Measurements from ENCODE around the gene ARHGAP26. TPM values are rescaled to one million over a fixed set of nuclear protein-coding genes. Genes with fewer than 3 reads are reported as not detected.
A peak's percentile ranks its signal among the peaks of the same experiment; 100 is the strongest.

Gene ARHGAP26
- total and polyA plus RNA-seq, 2 donors (not counting 1 experiment from before 2014, with no cell fraction given) = 4.1 to 6.8 TPM

- peak; percentile 92 to 96 for DNase-seq (ENCODE audit: low read depth in 2 of 2)
- Histone ChIP-seq H3K4me3 (replicated peaks in 1 of 4; ENCODE audit: control extremely low read depth in 1 of 4, insufficient read depth in 1 of 4, low read depth in 3 of 4, low read length in 4 of 4) (no peak overlapping the region), H3K9ac (ENCODE audit: insufficient read depth, low read length) (no peak overlapping the region), H3K36me3 (ENCODE audit: control insufficient read depth, insufficient read depth, low read length) (no peaks in the 10 kb centered on the region), H3K27ac (ENCODE audit: insufficient read depth, low read length) (no peak overlapping the region), H2AFZ (ENCODE audit: low read length) (no peak overlapping the region), H3K79me2 (ENCODE audit: control insufficient read depth, insufficient read depth, low read length) (no peaks in the 10 kb centered on the region), H3K4me1 (ENCODE audit: control insufficient read depth, extremely low read depth, insufficient read depth, low read length) (peaks cover 7% of the 10 kb centered on the region), H3K4me2 (ENCODE audit: extremely low read depth, insufficient read depth, low read length) (no peak overlapping the region), H4K20me1 (ENCODE audit: control insufficient read depth, extremely low read depth, insufficient read depth, low read length) (no peaks in the 10 kb centered on the region), H3K27me3 (ENCODE audit: control insufficient read depth, insufficient read depth, low read length) (no peaks in the 10 kb centered on the region), H3K9me3 (ENCODE audit: control insufficient read depth, insufficient read depth, low read depth, low read length) (no peaks in the 10 kb centered on the region)
- TF ChIP-seq CTCF (conservative IDR thresholded peaks at IDR 0.05 in 1 of 2, IDR thresholded peaks at IDR 0.05 in 1 of 2; ENCODE audit: low read depth in 1 of 2, low read length in 2 of 2) = no peak
- TF ChIP-seq EZH2 (IDR thresholded peaks at IDR 0.05; ENCODE audit: low read length, missing control alignments) = no peak
These were observed 130.8 kb downstream of the ARHGAP26 start for GRCh38 chr5:142900927-142901326.

DNA sequence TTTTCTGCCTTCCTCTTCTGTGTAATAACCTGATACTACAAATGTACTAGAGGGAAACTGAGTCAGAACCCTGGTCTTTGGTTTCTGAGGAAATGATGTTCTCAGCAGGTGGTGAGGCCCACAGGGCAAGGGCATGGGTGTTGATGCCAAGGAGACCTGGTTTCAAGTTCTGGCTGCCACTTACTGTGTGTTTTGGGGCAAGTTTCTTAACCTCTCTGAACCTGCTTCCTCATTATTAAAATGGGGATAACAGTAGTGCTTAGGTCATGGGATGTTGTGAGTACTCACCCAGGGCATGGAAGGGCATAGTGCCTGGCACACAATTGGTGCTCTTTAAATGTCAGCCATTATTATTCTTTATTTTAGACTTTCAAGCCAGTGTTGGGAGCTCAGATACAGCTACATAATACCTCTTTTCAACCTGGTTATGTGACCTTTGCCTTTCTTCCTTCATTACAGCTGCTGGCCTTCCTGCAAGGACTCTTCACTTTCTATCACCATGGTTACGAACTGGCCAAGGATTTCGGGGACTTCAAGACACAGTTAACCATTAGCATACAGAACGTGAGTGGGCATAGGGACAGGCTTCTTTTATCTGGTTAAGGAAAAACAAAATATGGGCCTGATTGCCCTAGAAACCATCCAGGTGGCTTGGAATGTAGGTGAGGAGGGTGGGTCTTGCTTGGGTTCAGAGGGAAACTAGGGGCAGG lies 131.5 kb downstream of the ARHGAP26 start:
- Histone ChIP-seq H3K9me3 (ENCODE audit: control insufficient read depth, insufficient read depth, low read depth, low read length) (no peaks in the 10 kb centered on the region), H3K27ac (ENCODE audit: insufficient read depth, low read length) (no peak overlapping the region), H3K4me2 (ENCODE audit: extremely low read depth, insufficient read depth, low read length) (no peak overlapping the region), H3K9ac (ENCODE audit: insufficient read depth, low read length) (no peak overlapping the region), H3K4me3 (replicated peaks in 1 of 4; ENCODE audit: control extremely low read depth in 1 of 4, insufficient read depth in 1 of 4, low read depth in 3 of 4, low read length in 4 of 4) (no peak overlapping the region), H3K4me1 (ENCODE audit: control insufficient read depth, extremely low read depth, insufficient read depth, low read length) (peaks cover 7% of the 10 kb centered on the region), H4K20me1 (ENCODE audit: control insufficient read depth, extremely low read depth, insufficient read depth, low read length) (no peaks in the 10 kb centered on the region), H3K27me3 (ENCODE audit: control insufficient read depth, insufficient read depth, low read length) (no peaks in the 10 kb centered on the region), H3K36me3 (ENCODE audit: control insufficient read depth, insufficient read depth, low read length) (no peaks in the 10 kb centered on the region), H3K79me2 (ENCODE audit: control insufficient read depth, insufficient read depth, low read length) (no peaks in the 10 kb centered on the region), H2AFZ (ENCODE audit: low read length) (no peak overlapping the region)
- no peak for DNase-seq (ENCODE audit: low read depth in 2 of 2)
- TF ChIP-seq CTCF (conservative IDR thresholded peaks at IDR 0.05 in 1 of 2, IDR thresholded peaks at IDR 0.05 in 1 of 2; ENCODE audit: low read depth in 1 of 2, low read length in 2 of 2) (no peak), EZH2 (IDR thresholded peaks at IDR 0.05; ENCODE audit: low read length, missing control alignments) (no peak)

DNA sequence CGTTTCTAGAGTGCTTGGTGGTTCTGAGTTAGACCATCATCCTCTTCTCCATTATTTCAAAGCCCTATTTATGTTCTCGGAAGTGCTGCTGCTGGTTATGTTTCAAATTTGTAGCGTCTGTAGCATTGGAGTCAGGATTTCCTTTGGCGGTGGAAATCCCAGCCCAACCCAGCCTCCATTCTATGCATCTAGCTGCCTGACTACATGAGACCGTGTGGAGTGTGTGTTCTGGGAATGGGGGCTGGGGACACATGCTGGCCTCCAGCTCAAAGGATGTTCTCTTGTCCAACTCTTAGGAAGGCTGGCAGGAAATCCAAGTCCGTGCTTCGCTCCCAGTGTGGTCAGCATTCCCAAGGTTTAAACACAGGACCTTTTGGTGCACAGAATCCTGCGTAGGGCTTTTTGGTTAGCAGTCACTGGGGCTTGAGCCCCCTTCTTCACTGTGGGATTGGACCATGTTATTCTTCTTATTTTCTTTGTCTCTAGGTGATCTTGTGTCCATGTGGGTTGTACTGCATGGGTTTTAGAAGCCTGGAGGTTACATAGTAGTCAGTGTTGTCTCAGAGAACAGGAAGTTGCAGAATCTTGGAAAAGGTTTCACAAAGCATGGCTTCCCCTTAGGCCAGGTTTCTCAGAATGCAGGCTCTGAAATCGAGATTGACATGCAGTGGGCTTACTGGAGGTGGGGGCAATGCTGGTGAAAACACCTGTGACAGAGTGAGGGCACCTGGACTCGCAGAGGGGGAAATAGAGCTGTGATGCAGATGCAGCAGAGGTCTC lies 132.2 kb downstream of the ARHGAP26 start:
- H3K36me3 ChIP-seq (ENCODE audit: control insufficient read depth, insufficient read depth, low read length) = no peaks in the 10 kb centered on the region
- peaks cover 7% of the 10 kb centered on the region for H3K4me1 ChIP-seq (ENCODE audit: control insufficient read depth, extremely low read depth, insufficient read depth, low read length)
- no peak overlapping the region for H3K27ac ChIP-seq (ENCODE audit: insufficient read depth, low read length)
- H3K4me3 ChIP-seq (replicated peaks in 1 of 4; ENCODE audit: control extremely low read depth in 1 of 4, insufficient read depth in 1 of 4, low read depth in 3 of 4, low read length in 4 of 4) = no peak overlapping the region
- no peak for DNase-seq (ENCODE audit: low read depth in 2 of 2)
- H3K27me3 ChIP-seq (ENCODE audit: control insufficient read depth, insufficient read depth, low read length) = no peaks in the 10 kb centered on the region
- no peak for TF ChIP-seq EZH2 (IDR thresholded peaks at IDR 0.05; ENCODE audit: low read length, missing control alignments)
- no peak overlapping the region for H3K4me2 ChIP-seq (ENCODE audit: extremely low read depth, insufficient read depth, low read length)
- no peaks in the 10 kb centered on the region for H3K79me2 ChIP-seq (ENCODE audit: control insufficient read depth, insufficient read depth, low read length)
- no peak overlapping the region for H3K9ac ChIP-seq (ENCODE audit: insufficient read depth, low read length)
- H3K9me3 ChIP-seq (ENCODE audit: control insufficient read depth, insufficient read depth, low read depth, low read length) = no peaks in the 10 kb centered on the region
- no peak overlapping the region for H2AFZ ChIP-seq (ENCODE audit: low read length)
- H4K20me1 ChIP-seq (ENCODE audit: control insufficient read depth, extremely low read depth, insufficient read depth, low read length) = no peaks in the 10 kb centered on the region
